MCF 10A (cell line): ENCODE data around the gene LACTB. TPM values are rescaled to one million over a fixed set of nuclear protein-coding genes. Genes with fewer than 3 reads are reported as not detected.
"Not testable (repeated sequence)": the region's sequence is repeated elsewhere in the genome, so short reads cannot be mapped to it uniquely, and the experiment has no call there.

ENCODE experiments used
- BruUV-seq: library from RNA; stranded (reverse); fragments of 400-500 nt; replicated peaks from 2 replicates; lab custom pipeline; 2021; lab: Mats Ljungman, UMichigan
- CTCF ChIA-PET: fragments of 300-600 bp; sonication (Branson Sonifier 250); formaldehyde crosslinking; extraction: SDS; loops from one replicate; lab custom pipeline; 2021; ENCODE audit warnings: antibody characterized with exemption, inconsistent platforms; lab: Yijun Ruan, JAX
- POLR2A ChIA-PET: fragments of 300-600, 350-650 bp; sonication (Branson Sonifier 250); formaldehyde crosslinking; extraction: SDS; loops from one replicate; lab custom pipeline; 2020; ENCODE audit warnings: antibody characterized with exemption, inconsistent platforms; lab: Yijun Ruan, JAX
- DNase-seq: peaks from one replicate; pipeline ENCODE4 v3.0.0-alpha.2; 2018; ENCODE audit not compliant: unreplicated experiment
- H3K27ac Mint-ChIP-seq: one replicate; pipeline ENCODE4 v1.8.0; 2022; ENCODE audit warnings: mild to moderate bottlenecking, low read depth, mixed read lengths; ENCODE audit not compliant: unreplicated experiment
- H3K27me3 Mint-ChIP-seq: one replicate; pipeline ENCODE4 v1.8.0; 2022; ENCODE audit warnings: mixed read lengths; ENCODE audit not compliant: insufficient read depth, unreplicated experiment
- H3K36me3 Mint-ChIP-seq: one replicate; pipeline ENCODE4 v1.8.0; 2022; ENCODE audit warnings: mild to moderate bottlenecking, moderate library complexity, mixed read lengths; ENCODE audit not compliant: insufficient read depth, unreplicated experiment
- H3K4me1 Mint-ChIP-seq: one replicate; pipeline ENCODE4 v1.8.0; 2022; ENCODE audit warnings: mixed read lengths; ENCODE audit not compliant: insufficient read depth, unreplicated experiment
- H3K4me3 Mint-ChIP-seq: one replicate; pipeline ENCODE4 v1.8.0; 2022; ENCODE audit warnings: mild to moderate bottlenecking, moderate library complexity, mixed read lengths; ENCODE audit not compliant: unreplicated experiment
- H3K9me3 Mint-ChIP-seq: one replicate; pipeline ENCODE4 v1.8.0; 2022; ENCODE audit warnings: mixed read lengths; ENCODE audit not compliant: unreplicated experiment
- intact Hi-C: fragments of 100-400 bp; cut with micrococcal nuclease; formaldehyde crosslinking; loops from 2 replicates; pipeline ENCODE4 v1.14.1; 2022
- total RNA-seq: library from RNA; stranded (reverse); gene quantifications from 2 replicates; pipeline ENCODE4 v1.2.3, GENCODE V29; 2022
- TF ChIP-seq, protein P1 (sequence below): fragments of 200-600 bp; IDR thresholded peaks from one replicate; pipeline ENCODE4 v1.8.0; 2022; ENCODE audit warnings: antibody characterized with exemption, mild to moderate bottlenecking; ENCODE audit not compliant: unreplicated experiment

The LACTB gene
- total RNA-seq, 1 experiment from 2014 or later: 9.9 TPM

DNA sequence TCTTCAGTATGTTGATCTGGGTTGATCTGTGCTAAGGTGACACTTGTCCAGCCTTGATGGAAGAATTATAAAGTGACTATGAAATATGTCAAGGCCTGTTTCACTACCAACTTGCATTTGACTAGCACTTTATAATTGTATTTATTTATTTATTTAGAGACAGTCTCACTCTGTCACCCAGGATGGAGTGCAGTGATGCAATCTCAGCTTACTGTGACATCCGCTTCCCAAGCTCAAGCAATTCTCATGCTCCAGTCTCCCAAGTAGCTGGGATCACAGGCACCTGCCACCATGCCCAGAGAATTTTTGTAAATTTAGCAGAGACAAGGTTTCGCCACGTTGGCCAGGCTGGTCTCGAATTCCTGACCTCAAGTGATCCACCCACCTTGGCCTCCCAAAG lies 25.5 kb upstream of the LACTB start:
- POLR2A ChIA-PET: no interaction called here
- intact Hi-C loops: loop anchor here (10.0 kb wide), 1 partner anchor 1021 kb away; no protein-coding TSS in a partner anchor
- no TSS peak for BruUV-seq

DNA sequence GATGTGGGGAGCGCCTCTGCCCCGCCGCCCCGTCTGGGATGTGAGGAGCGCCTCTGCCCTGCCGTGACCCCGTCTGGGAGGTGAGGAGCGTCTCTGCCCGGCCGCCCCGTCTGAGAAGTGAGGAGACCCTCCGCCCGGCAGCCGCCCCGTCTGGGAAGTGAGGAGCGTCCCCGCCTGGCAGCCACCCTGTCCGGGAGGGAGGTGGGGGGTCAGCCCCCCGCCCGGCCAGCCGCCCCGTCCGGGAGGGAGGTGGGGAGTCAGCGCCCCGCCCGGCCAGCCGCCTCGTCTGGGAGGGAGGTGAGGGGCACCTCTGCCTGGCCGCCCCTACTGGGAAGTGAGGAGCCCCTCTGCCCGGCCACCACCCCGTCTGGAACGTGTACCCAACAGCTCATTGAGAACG lies 22.8 kb upstream of the LACTB start:
- POLR2A ChIA-PET, H3K4me1 Mint-ChIP-seq, DNase-seq, H3K36me3 Mint-ChIP-seq, H3K27me3 Mint-ChIP-seq, H3K27ac Mint-ChIP-seq, H3K9me3 Mint-ChIP-seq, H3K4me3 Mint-ChIP-seq, BruUV-seq: not testable (repeated sequence)
- CTCF ChIA-PET: interaction anchor here (0.6 kb wide), 1 partner anchor 85 kb away, joined by 3 read pairs; no protein-coding TSS in a partner anchor
- intact Hi-C loops: loop anchor here (10.0 kb wide), 1 partner anchor 1024 kb away; no protein-coding TSS in a partner anchor

More for the DNA sequence above, 25.5 kb upstream of the LACTB start:
- Mint-ChIP-seq H3K36me3 (no peaks in the 10 kb centered on the region), H3K9me3 (no peaks in the 10 kb centered on the region), H3K4me3 (no peak overlapping the region), H3K4me1 (peaks cover 7% of the 10 kb centered on the region), H3K27me3 (no peaks in the 10 kb centered on the region), H3K27ac (no peak overlapping the region)
- no peak for DNase-seq
- TF ChIP-seq, protein P1, sequence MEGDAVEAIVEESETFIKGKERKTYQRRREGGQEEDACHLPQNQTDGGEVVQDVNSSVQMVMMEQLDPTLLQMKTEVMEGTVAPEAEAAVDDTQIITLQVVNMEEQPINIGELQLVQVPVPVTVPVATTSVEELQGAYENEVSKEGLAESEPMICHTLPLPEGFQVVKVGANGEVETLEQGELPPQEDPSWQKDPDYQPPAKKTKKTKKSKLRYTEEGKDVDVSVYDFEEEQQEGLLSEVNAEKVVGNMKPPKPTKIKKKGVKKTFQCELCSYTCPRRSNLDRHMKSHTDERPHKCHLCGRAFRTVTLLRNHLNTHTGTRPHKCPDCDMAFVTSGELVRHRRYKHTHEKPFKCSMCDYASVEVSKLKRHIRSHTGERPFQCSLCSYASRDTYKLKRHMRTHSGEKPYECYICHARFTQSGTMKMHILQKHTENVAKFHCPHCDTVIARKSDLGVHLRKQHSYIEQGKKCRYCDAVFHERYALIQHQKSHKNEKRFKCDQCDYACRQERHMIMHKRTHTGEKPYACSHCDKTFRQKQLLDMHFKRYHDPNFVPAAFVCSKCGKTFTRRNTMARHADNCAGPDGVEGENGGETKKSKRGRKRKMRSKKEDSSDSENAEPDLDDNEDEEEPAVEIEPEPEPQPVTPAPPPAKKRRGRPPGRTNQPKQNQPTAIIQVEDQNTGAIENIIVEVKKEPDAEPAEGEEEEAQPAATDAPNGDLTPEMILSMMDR: no peak
- CTCF ChIA-PET: interaction anchor here (0.6 to 8.4 kb wide), 3 partner anchors 49 to 339 kb away, joined by 3 to 109 read pairs (median 4); no protein-coding TSS in a partner anchor

DNA sequence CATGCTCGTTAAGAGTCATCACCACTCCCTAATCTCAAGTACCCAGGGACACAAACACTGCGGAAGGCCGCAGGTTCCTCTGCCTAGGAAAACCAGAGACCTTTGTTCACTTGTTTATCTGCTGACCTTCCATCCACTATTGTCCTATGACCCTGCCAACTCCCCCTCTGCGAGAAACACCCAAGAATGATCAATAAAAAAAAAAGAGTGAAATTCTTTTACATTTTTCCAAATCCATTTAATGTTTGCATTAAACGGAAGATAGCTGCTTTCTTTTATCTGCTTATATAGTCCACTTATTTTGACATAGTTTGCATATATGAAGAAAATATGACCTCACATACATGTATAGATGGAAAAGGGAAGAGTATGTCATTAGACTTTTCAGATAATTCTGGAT lies 22.1 kb upstream of the LACTB start:
- H3K27me3 Mint-ChIP-seq, H3K36me3 Mint-ChIP-seq, BruUV-seq, H3K4me3 Mint-ChIP-seq, DNase-seq, CTCF ChIA-PET, H3K27ac Mint-ChIP-seq, H3K9me3 Mint-ChIP-seq, H3K4me1 Mint-ChIP-seq, POLR2A ChIA-PET: not testable (repeated sequence)
- intact Hi-C loops: loop anchor here (10.0 kb wide), 1 partner anchor 1025 kb away; no protein-coding TSS in a partner anchor

DNA sequence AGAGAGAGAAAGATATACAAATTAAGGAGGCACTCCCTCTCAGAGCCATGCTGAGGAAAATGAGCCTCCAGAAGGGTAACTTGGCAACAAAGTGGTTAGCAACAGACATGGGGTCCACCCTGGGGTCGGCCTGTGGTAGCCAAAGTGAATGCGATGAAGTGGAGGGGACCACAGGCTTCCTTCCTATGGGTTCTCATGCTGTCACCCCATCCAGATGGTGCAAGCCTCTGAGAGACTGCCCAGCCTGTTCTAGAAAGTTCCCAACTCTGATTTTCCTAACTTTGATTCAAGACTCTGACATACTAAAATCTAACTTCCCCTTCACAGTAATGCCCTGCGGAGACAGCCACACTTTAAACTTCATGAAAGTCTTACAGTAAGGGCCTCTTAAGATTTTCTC lies 18.2 kb upstream of the LACTB start:
- intact Hi-C loops: no loop called here
- peaks cover 5% of the 10 kb centered on the region for H3K4me1 Mint-ChIP-seq
- H3K27ac Mint-ChIP-seq: no peak overlapping the region
- TF ChIP-seq, protein P1: no peak
- no peaks in the 10 kb centered on the region for H3K9me3 Mint-ChIP-seq
- ChIA-PET CTCF (interaction anchor here (1.4 kb wide), 1 partner anchor 9 kb away, joined by 6 read pairs; no protein-coding TSS in a partner anchor), POLR2A (no interaction called here)
- DNase-seq: no peak
- H3K4me3 Mint-ChIP-seq: no peak overlapping the region
- no TSS peak for BruUV-seq
- no peaks in the 10 kb centered on the region for H3K27me3 Mint-ChIP-seq
- no peaks in the 10 kb centered on the region for H3K36me3 Mint-ChIP-seq

DNA sequence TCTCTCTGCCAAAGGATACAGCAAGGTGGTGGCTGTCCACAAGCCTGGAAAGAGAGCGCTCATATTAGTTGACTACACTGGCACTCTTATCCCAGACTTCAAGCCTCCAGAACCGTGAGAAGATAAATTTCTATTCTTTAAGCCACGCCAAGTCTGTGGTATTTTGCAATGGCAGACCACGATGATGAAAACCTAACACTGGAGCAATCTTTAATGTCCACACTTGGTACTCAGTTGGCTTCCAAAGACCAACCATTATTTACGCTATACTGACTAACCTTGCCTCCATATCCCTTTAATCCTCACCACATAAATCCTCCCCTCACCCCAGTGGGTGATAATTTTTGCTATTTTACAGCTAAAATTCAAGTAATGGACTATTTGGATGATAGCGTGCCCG lies 16.9 kb upstream of the LACTB start:
- peak; percentile 53 for DNase-seq
- BruUV-seq: no TSS peak
- Mint-ChIP-seq H3K4me3 (no peak overlapping the region), H3K9me3 (no peaks in the 10 kb centered on the region), H3K27me3 (no peaks in the 10 kb centered on the region), H3K36me3 (no peaks in the 10 kb centered on the region), H3K27ac (no peak overlapping the region), H3K4me1 (peaks cover 9% of the 10 kb centered on the region)
- CTCF ChIA-PET: interaction anchor here (1.1 to 1.4 kb wide), 2 partner anchors 10 to 11 kb away, joined by 6 to 9 read pairs; no protein-coding TSS in a partner anchor
- POLR2A ChIA-PET: no interaction called here
- intact Hi-C loops: no loop called here
- TF ChIP-seq, protein P1: no peak

DNA sequence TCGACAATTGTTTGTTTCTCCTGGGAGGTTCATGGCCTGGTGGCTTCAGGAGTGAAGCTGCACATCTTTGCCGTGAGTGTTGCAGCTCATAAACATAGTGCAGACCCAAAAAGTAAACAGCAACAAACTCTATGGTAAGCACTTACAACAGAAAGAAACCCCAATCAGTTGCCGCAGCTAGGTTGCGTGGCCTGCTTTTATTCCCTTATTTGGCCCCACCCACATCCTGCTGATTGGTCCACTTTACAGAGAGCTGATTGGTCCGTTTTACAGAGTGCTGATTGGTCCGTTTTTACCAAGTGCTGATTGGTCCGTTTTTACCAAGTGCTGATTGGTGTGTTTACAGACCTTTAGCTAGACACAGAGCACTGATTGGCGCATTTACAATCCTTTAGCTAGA lies 16.3 kb upstream of the LACTB start:
- POLR2A ChIA-PET: not testable (repeated sequence)
- CTCF ChIA-PET: interaction anchor here (1.1 kb wide), 1 partner anchor 11 kb away, joined by 9 read pairs; no protein-coding TSS in a partner anchor

More for the DNA sequence above, 16.3 kb upstream of the LACTB start:
- DNase-seq, H3K27me3 Mint-ChIP-seq, H3K4me3 Mint-ChIP-seq, H3K9me3 Mint-ChIP-seq, BruUV-seq, H3K27ac Mint-ChIP-seq, H3K36me3 Mint-ChIP-seq, H3K4me1 Mint-ChIP-seq, intact Hi-C loops: not testable (repeated sequence)
